HepG2 (cell line): ENCODE results near the gene NELFB. TPM values are rescaled to one million over a fixed set of nuclear protein-coding genes. Genes with fewer than 3 reads are reported as not detected.
A peak's percentile ranks its signal among the peaks of the same experiment; 100 is the strongest.

Source experiments
- ADNP ChIP-seq: sonication (generic); formaldehyde crosslinking; IDR thresholded peaks from 2 replicates; pipeline ENCODE4 v1.4.0; 2020; ENCODE audit warnings: missing genetic modification reagents
- CTCF ChIP-seq: sonication (generic); formaldehyde crosslinking; IDR thresholded peaks from 2 replicates; pipeline ENCODE4 v1.5.0; 2020; ENCODE audit warnings: mild to moderate bottlenecking, missing genetic modification reagents, moderate library complexity
- ETV5 ChIP-seq: IDR thresholded peaks from 2 replicates; pipeline ENCODE4 v1.6.1; 2018; ENCODE audit warnings: missing biosample characterization, missing genetic modification reagents, inconsistent platforms, borderline replicate concordance
- ISL2 ChIP-seq: sonication (generic); formaldehyde crosslinking; IDR thresholded peaks from 2 replicates; pipeline ENCODE4 v1.5.0; 2020; ENCODE audit warnings: missing genetic modification reagents
- MED8 ChIP-seq: sonication (generic); formaldehyde crosslinking; IDR thresholded peaks from 2 replicates; pipeline ENCODE4 v1.8.1; 2023; ENCODE audit warnings: mild to moderate bottlenecking, missing genetic modification reagents; ENCODE audit not compliant: insufficient replicate concordance
- NR2F1 ChIP-seq, 2 experiments: fragments of 450-650 bp in 1 of 2; formaldehyde crosslinking in 1 of 2; IDR thresholded peaks; 2 replicates each; pipeline versions ENCODE4 v1.5.0 to v1.6.1; 2016 to 2020; ENCODE audit warnings: mild to moderate bottlenecking in 1 of 2, missing compliant biosample characterization in 1 of 2, missing genetic modification reagents in 1 of 2, moderate library complexity in 1 of 2
- POGK ChIP-seq: sonication (generic); formaldehyde crosslinking; conservative IDR thresholded peaks from 2 replicates; pipeline ENCODE4 v1.8.0; 2022; ENCODE audit warnings: mild to moderate bottlenecking, moderate library complexity, missing genetic modification reagents
- SRY ChIP-seq: sonication (generic); formaldehyde crosslinking; IDR thresholded peaks from 2 replicates; pipeline ENCODE4 v1.8.0; 2022; ENCODE audit warnings: mild to moderate bottlenecking, missing genetic modification reagents
- ZBTB44 ChIP-seq: sonication (generic); formaldehyde crosslinking; IDR thresholded peaks from 2 replicates; pipeline ENCODE4 v1.4.0; 2020; ENCODE audit warnings: missing genetic modification reagents
- ZNF280B ChIP-seq: sonication (generic); formaldehyde crosslinking; IDR thresholded peaks from 2 replicates; pipeline ENCODE4 v1.5.0; 2020; ENCODE audit warnings: missing genetic modification reagents, mild to moderate bottlenecking, borderline replicate concordance
- ZNF34 ChIP-seq: sonication (generic); formaldehyde crosslinking; IDR thresholded peaks from 2 replicates; pipeline ENCODE4 v1.4.0; 2020; ENCODE audit warnings: mild to moderate bottlenecking, missing genetic modification reagents, borderline replicate concordance
- ZNF513 ChIP-seq: sonication (generic); formaldehyde crosslinking; conservative IDR thresholded peaks from 2 replicates; pipeline ENCODE4 v1.5.0; 2020; ENCODE audit warnings: missing genetic modification reagents
- ZNF558 ChIP-seq: sonication (generic); formaldehyde crosslinking; IDR thresholded peaks from 2 replicates; pipeline ENCODE4 v1.9.0; 2022; ENCODE audit warnings: mild to moderate bottlenecking, missing genetic modification reagents, borderline replicate concordance
- ZNF704 ChIP-seq: sonication (generic); formaldehyde crosslinking; IDR thresholded peaks from 2 replicates; pipeline ENCODE4 v1.8.1; 2023; ENCODE audit warnings: mild to moderate bottlenecking, inconsistent platforms, moderate library complexity, missing genetic modification reagents, borderline replicate concordance
- ZNF713 ChIP-seq: sonication (generic); formaldehyde crosslinking; IDR thresholded peaks from 2 replicates; pipeline ENCODE4 v1.4.0; 2020; ENCODE audit warnings: mild to moderate bottlenecking, missing genetic modification reagents
- ZNF740 ChIP-seq: sonication (generic); formaldehyde crosslinking; IDR thresholded peaks from 2 replicates; pipeline ENCODE4 v1.4.0; 2020; ENCODE audit warnings: missing genetic modification reagents
- polyA plus RNA-seq, 8 experiments: library from polyadenylated mRNA; depleted of rRNA in 3 of 8; stranded (reverse) in 7 of 8; unstranded in 1 of 8; fragments of >200 nt; fragmentation: Illumina TruSeq in 4 of 8; extraction: Trizol in 4 of 8; gene quantifications; 2 replicates each; pipeline versions ENCODE4 v1.2.1 to v1.2.3, GENCODE V29; 2011 to 2016; ENCODE audit warnings: low read depth in 4 of 8, missing spikeins in 1 of 8, mixed read lengths in 1 of 8; ENCODE audit not compliant: insufficient read depth in 1 of 8
- total RNA-seq, 5 experiments: library from RNA; depleted of rRNA; stranded (reverse); fragments of >200 nt; fragmentation: Illumina TruSeq; extraction: Trizol; gene quantifications; 2 replicates each; pipeline ENCODE4 v1.2.3, GENCODE V29; 2016; ENCODE audit warnings: low read depth in 1 of 5

NELFB gene
- total and polyA plus RNA-seq, 2 of the 13 experiments (the other 11 are each of a cell fraction or from before 2014, with no cell fraction given) = 26.5 to 45.8 TPM

GRCh38 chr9:137229903-137230704, 25.0 kb upstream of the NELFB start (continued):
- TF ChIP-seq POGK (CRISPR knock-in tag) = 0 out of 2 replicates have a peak, but pooled peaks have one; percentile 56
- no peak for TF ChIP-seq ZNF704
- peak; percentile 40 for TF ChIP-seq ISL2 (CRISPR knock-in tag)
- TF ChIP-seq ZNF558 (CRISPR knock-in tag) = 0 out of 2 replicates have a peak, but pooled peaks have one; percentile 43
- peak; percentile 50; the same call in 1 of the 2 replicates for TF ChIP-seq ETV5 (CRISPR knock-in tag)
- no peak for TF ChIP-seq ZBTB44 (CRISPR knock-in tag)
- no peak for TF ChIP-seq ADNP (CRISPR knock-in tag)
- TF ChIP-seq SRY (CRISPR knock-in tag) = peak; percentile 53; the same call in 1 of the 2 replicates
- TF ChIP-seq ZNF740 = peak; percentile 20; the same call in 1 of the 2 replicates
- peak; percentile 72; the same call in 1 of the 2 replicates for TF ChIP-seq ZNF34 (CRISPR knock-in tag)
- TF ChIP-seq ZNF280B (CRISPR knock-in tag) = peak; percentile 46; the same call in 1 of the 2 replicates
- TF ChIP-seq ZNF713 (CRISPR knock-in tag) = peak; percentile 35; the same call in 1 of the 2 replicates
- peak in 1 of 2 experiments; percentile 68; a peak in 1 of 4 replicates for TF ChIP-seq NR2F1 (CRISPR knock-in tag; IDR thresholded peaks at IDR 0.05)
- TF ChIP-seq CTCF (CRISPR knock-in tag) = peak; percentile 20; the same call in 1 of the 2 replicates
- no peak for TF ChIP-seq MED8 (CRISPR knock-in tag)
- no peak for TF ChIP-seq ZNF513
